ENCODE data around the gene AHDC1.

AHDC1 gene

DNA sequence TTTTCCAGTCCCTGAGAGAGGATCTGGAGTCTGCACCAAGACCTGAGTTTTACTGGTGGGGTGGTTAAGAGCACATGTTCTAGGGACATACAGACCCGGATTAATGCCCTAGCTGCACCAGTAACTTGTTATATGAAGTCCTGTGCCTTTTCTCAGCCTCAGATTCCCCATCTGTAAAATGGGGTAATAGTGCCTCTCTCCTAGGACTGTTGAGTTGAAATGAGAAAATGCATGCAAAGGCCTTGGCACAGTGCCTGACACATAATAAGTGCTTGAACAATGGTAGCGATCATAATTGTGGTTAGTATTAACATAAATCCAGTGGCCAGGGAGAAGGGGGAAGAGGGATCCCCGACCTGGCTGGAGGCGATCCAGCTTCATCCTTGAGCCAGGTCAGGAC lies 12.3 kb downstream of the AHDC1 start (continued):
- TF ChIP-seq ZC3H10 (CRISPR knock-in tag; IDR thresholded peaks at IDR 0.05), result no peak
- TF ChIP-seq, protein P1, sequence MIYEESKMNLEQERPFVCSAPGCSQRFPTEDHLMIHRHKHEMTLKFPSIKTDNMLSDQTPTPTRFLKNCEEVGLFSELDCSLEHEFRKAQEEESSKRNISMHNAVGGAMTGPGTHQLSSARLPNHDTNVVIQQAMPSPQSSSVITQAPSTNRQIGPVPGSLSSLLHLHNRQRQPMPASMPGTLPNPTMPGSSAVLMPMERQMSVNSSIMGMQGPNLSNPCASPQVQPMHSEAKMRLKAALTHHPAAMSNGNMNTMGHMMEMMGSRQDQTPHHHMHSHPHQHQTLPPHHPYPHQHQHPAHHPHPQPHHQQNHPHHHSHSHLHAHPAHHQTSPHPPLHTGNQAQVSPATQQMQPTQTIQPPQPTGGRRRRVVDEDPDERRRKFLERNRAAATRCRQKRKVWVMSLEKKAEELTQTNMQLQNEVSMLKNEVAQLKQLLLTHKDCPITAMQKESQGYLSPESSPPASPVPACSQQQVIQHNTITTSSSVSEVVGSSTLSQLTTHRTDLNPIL (CRISPR knock-in tag; IDR thresholded peaks at IDR 0.05; ENCODE audit: low read depth), result no peak
- TF ChIP-seq BACH2 (CRISPR knock-in tag; IDR thresholded peaks at IDR 0.05; ENCODE audit: borderline replicate concordance), result no peak

DNA sequence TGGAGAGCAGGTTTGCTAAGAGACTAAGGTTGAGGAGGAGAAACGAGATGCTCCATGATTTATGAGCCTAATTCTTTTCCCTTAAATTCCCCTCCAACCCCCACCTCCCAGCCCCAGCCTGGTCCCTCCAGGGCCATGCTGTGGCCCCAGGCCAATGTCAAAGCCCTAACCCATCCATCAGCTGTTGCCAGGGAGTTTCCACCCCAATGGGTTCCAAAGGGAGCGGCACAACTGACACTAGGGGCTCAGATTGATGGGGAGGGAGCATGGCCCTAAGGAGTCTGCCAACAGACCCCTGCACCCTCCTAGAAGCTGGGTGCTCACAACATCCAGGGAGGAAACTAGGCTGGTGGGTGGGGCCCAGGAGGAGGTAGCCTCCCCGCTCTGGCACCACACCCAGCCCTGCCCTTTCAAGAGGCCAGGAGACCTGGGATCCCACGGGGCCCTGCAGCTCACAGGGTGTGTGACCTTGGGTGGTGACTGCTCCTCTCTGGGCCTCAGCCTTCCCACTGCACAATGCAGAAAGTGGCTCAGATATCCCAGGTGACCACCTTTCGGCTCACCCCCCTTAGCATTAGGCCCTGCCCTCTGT lies 12.9 kb downstream of the AHDC1 start:
- no peak for ATAC-seq
- TF ChIP-seq ZNF70 (CRISPR knock-in tag; IDR thresholded peaks at IDR 0.05) (no peak), RARB (CRISPR knock-in tag; IDR thresholded peaks at IDR 0.05) (no peak), ZFP3 (CRISPR knock-in tag; IDR thresholded peaks at IDR 0.05) (no peak), ZC3H10 (CRISPR knock-in tag; IDR thresholded peaks at IDR 0.05) (no peak), BACH2 (CRISPR knock-in tag; IDR thresholded peaks at IDR 0.05; ENCODE audit: borderline replicate concordance) (no peak), ARNTL (CRISPR knock-in tag; IDR thresholded peaks at IDR 0.05; ENCODE audit: borderline replicate concordance, low read depth) (no peak), ZFP30 (CRISPR knock-in tag; IDR thresholded peaks at IDR 0.05) (no peak), CSDC2 (CRISPR knock-in tag; IDR thresholded peaks at IDR 0.05) (no peak)
- TF ChIP-seq, protein P1 (CRISPR knock-in tag; IDR thresholded peaks at IDR 0.05; ENCODE audit: low read depth), result no peak

DNA sequence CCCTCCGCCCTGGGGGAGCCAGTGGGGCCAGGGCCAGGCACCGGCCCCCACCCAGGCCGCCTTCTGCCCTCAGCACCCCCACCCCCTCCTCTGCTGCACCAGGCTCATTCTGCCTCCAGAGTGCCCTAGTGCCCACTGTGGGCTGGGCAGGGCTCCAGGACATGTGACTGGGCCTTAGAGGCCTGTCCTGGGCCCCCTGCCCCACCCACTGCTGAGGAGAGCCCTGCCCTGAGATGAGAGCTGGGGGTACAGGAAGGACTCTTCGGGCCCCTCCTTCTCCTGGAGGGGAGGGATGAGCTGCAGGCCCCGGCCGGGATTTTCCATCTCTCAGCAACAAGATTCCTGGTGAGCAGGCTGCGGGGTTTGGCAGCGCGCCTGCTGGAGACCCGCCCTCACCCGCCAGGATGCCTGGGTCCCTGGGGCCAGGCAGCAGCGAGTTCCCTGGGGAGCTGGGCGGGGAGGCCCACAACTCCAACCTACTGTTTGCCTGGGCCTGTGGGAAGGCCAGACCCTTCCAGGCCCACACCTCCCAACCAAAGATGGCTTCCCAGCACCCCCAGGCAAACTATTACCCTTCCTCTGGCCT lies 14.0 kb downstream of the AHDC1 start:
- no peak for TF ChIP-seq ZNF70 (CRISPR knock-in tag; IDR thresholded peaks at IDR 0.05)
- TF ChIP-seq ZC3H10 (CRISPR knock-in tag; IDR thresholded peaks at IDR 0.05), result no peak
- TF ChIP-seq SNAI2 (CRISPR knock-in tag; IDR thresholded peaks at IDR 0.05), result no peak
- peak; percentile 62 for ATAC-seq

DNA sequence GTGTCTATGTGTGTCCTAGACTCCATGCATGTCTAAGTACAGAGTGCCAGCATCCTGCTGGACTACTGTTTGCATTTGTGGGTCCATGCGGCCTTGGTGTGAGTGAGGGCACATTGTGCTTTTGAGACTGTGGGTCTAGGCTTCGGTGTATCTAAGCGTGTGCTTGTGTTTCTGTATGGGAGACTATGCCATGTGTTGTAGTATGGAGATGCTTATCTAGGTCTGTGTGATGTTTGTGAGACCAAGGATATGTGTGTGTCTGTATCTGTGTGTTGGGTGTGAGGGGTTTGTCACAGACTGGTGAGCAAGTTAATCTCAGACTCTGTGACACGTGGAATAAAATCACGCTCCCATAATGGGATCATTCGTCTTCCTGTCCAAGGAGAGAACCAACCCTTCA lies 14.5 kb downstream of the AHDC1 start:
- TF ChIP-seq RARB (CRISPR knock-in tag; IDR thresholded peaks at IDR 0.05) (no peak), SNAI2 (CRISPR knock-in tag; IDR thresholded peaks at IDR 0.05) (no peak), CSDC2 (CRISPR knock-in tag; IDR thresholded peaks at IDR 0.05) (no peak), ZFP30 (CRISPR knock-in tag; IDR thresholded peaks at IDR 0.05) (no peak), ZNF565 (CRISPR knock-in tag; conservative IDR thresholded peaks at IDR 0.05; ENCODE audit: low read depth) (no peak), ESRRG (CRISPR knock-in tag; IDR thresholded peaks at IDR 0.05) (no peak), PPARA (CRISPR knock-in tag; IDR thresholded peaks at IDR 0.05; ENCODE audit: borderline replicate concordance) (no peak), TOX (CRISPR knock-in tag; IDR thresholded peaks at IDR 0.05; ENCODE audit: borderline replicate concordance) (no peak), TCF4 (CRISPR knock-in tag; IDR thresholded peaks at IDR 0.05; ENCODE audit: borderline replicate concordance) (no peak), GLIS3 (CRISPR knock-in tag; IDR thresholded peaks at IDR 0.05) (no peak), ZNF8 (CRISPR knock-in tag; IDR thresholded peaks at IDR 0.05) (no peak), ISL1 (CRISPR knock-in tag; IDR thresholded peaks at IDR 0.05) (no peak), BACH2 (CRISPR knock-in tag; IDR thresholded peaks at IDR 0.05; ENCODE audit: borderline replicate concordance) (no peak), ZFP3 (CRISPR knock-in tag; IDR thresholded peaks at IDR 0.05) (no peak), ZNF70 (CRISPR knock-in tag; IDR thresholded peaks at IDR 0.05) (no peak), ARNTL (CRISPR knock-in tag; IDR thresholded peaks at IDR 0.05; ENCODE audit: borderline replicate concordance, low read depth) (no peak)
- TF ChIP-seq, protein P2, sequence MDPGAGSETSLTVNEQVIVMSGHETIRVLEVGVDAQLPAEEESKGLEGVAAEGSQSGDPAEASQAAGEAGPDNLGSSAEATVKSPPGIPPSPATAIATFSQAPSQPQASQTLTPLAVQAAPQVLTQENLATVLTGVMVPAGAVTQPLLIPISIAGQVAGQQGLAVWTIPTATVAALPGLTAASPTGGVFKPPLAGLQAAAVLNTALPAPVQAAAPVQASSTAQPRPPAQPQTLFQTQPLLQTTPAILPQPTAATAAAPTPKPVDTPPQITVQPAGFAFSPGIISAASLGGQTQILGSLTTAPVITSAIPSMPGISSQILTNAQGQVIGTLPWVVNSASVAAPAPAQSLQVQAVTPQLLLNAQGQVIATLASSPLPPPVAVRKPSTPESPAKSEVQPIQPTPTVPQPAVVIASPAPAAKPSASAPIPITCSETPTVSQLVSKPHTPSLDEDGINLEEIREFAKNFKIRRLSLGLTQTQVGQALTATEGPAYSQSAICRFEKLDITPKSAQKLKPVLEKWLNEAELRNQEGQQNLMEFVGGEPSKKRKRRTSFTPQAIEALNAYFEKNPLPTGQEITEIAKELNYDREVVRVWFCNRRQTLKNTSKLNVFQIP (CRISPR knock-in tag; IDR thresholded peaks at IDR 0.05; ENCODE audit: borderline replicate concordance, low read depth), result no peak
- TF ChIP-seq, protein P3, sequence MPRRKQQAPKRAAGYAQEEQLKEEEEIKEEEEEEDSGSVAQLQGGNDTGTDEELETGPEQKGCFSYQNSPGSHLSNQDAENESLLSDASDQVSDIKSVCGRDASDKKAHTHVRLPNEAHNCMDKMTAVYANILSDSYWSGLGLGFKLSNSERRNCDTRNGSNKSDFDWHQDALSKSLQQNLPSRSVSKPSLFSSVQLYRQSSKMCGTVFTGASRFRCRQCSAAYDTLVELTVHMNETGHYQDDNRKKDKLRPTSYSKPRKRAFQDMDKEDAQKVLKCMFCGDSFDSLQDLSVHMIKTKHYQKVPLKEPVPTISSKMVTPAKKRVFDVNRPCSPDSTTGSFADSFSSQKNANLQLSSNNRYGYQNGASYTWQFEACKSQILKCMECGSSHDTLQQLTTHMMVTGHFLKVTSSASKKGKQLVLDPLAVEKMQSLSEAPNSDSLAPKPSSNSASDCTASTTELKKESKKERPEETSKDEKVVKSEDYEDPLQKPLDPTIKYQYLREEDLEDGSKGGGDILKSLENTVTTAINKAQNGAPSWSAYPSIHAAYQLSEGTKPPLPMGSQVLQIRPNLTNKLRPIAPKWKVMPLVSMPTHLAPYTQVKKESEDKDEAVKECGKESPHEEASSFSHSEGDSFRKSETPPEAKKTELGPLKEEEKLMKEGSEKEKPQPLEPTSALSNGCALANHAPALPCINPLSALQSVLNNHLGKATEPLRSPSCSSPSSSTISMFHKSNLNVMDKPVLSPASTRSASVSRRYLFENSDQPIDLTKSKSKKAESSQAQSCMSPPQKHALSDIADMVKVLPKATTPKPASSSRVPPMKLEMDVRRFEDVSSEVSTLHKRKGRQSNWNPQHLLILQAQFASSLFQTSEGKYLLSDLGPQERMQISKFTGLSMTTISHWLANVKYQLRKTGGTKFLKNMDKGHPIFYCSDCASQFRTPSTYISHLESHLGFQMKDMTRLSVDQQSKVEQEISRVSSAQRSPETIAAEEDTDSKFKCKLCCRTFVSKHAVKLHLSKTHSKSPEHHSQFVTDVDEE (CRISPR knock-in tag; IDR thresholded peaks at IDR 0.05), result no peak
- TF ChIP-seq, protein P1 (CRISPR knock-in tag; IDR thresholded peaks at IDR 0.05; ENCODE audit: low read depth), result no peak
- no peak; the same call in 2 of the 3 replicates for ATAC-seq

Data from SK-N-SH treated with all-trans-retinoic acid at 6 μM for 48 hours (cell line).